GM19023 (cell line): ENCODE measurements around the gene CIC.
"Not testable (repeated sequence)": the region's sequence is repeated elsewhere in the genome, so short reads cannot be mapped to it uniquely, and the experiment has no call there.

Experiments
- ATAC-seq: cut with Tn5 transposase; IDR thresholded peaks from one replicate; pipeline ENCODE4 v1.9.1; 2021; ENCODE audit warnings: mild to moderate bottlenecking, moderate library complexity; ENCODE audit not compliant: unreplicated experiment

Gene CIC

DNA sequence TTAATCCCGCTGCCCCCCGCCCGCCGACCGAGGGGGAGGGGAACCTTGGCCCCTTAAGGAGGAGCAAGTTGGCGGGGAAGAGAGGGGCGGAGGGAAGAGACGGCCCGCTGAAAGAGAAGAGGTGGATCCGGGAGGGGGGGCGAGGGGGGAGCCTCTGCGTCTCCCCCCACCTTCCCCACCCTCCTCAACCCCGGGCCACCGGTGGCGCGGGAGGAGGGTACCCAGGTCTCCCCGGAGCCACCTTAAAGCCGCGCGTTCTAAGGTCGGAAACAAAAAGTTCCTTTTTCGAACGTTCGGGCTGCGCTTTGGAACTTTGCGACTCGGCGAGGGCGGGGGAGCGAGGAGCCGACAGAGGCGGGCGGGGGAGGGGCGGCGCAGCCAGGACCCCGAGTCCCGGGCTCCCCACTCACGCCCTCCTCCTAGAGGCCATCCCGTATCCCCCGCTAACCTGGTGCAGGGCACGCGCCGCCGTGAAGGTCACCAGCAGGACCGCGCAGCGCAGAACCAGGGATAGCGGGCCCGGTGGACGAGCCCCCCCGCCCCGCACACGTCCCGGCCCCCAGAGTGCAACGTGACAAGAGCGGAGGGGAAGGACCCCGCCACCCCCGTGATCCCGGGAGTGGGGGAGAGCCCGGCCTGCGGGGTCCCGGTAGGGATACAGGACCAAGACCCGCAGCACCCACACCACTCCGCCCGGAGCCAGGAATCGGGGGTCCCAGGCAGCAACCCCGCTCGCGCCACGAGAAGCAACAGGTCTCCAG is 14.8 kb upstream of the CIC start:
- ATAC-seq = peak; percentile 37

DNA sequence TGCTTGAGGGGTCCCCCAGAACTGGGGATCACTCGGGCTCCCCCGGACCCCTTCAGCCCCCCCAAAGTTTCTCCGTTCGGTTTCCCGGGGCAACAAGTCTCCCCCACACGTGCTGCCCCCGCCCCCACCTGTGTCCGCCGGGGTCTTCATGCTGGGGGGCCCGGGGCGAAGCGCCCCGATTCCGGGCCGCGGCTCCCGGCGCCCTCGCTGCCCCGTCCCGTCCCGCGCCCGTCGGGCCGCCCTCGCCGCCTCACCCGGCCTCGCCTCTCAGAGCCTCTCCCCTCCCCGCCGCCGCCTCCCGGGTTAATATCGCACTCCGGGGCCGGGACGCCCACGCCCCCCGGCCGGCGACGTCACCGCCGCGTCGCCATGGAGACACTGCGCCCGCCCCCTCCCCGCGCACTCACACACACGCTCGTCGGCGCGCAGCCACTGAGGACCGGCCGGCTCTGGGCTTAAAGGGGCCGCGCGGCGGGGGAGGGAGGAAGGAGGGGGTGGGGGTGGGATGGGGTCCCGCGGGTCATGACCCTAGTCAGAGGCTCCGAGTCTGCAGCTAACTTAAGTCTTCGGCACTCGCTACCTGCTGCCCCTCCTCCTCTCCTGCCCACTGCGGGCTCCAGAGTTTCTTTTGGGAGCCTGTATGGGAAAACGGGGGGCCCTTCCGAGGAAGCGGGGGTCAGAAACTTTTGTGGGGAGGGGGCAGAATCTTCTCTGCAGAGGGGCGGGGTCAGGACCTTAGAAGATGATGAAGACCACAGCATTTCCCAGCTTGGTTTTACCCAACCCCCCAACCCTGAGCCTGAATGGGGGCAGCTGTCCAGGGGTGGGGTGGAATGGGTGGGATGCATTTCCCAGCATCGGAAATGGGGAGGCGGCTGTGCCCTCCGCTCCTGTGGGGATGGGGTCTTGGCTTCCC is 13.9 kb upstream of the CIC start, which contains the start of gene ERF:
TSS of gene ERF (minus strand) at position 279 of the 916 bp plus-strand sequence. CDS start at position 150, 129 bp downstream.
- peak; percentile 58 for ATAC-seq

DNA sequence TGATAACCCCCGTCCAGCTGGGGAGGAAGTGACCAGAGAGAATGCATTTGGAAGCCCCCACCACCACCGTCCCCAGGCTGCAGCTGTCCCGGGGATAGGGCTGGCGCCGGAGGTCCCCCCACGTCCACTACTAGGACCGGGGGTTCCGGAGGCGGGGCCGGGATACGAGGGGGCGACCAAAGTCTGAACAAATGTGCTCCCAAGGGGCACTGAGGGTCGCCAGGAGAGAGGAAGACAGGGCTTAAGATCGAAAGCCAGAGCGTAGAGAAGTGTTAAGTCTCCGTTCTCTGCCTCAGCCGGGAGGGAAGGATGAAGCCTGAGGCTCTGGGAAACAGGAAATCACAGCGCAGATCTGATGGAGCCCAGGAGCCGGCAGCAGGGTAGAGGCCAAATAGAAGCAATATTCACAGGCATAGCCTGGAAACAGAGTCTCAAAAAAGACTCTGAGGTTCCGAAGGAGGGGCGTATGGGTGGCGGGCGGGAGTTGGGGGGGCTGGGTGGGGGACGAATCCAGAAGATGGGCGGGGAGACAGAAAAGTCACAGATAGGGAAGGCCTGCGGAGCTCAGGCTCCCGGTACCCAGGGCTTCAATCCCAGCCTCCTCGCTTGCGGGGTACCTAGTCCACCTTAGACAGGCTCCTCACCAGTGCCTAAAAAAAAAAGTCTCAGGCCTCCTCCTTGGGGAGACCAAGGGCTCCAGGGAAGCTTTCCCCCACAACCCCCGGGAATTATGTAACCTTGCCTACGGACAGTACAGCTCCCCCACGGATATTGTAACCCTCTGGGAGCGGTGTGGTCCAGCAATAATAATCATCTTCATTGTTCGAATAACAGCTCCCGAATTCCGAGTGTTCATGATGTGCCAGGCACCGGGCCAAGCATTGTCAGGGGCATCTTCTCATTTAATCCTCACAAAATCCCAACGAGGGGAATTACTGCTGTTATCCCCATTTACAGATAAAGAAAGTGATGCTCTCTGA is 13.0 kb upstream of the CIC start:
- ATAC-seq = no peak

DNA sequence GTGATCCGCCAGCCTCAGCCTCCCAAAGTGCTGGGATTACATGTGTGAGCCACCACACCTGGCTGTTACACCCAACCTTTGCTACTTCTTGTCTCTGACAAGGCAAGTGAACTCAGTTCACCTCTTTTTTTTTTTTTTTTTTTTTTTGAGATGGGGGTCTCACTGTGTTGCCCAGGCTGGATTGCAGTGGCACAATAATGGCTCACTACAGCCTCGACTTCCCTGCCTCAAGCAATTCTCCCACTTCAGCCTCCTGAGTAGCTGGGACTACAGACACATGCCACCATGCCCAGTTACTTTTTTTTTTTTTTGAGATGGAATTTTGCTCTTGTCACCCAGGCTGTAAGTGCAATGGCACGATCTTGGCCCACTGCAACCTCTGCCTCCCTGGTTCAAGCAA is 11.2 kb upstream of the CIC start:
- not testable (repeated sequence) for ATAC-seq

DNA sequence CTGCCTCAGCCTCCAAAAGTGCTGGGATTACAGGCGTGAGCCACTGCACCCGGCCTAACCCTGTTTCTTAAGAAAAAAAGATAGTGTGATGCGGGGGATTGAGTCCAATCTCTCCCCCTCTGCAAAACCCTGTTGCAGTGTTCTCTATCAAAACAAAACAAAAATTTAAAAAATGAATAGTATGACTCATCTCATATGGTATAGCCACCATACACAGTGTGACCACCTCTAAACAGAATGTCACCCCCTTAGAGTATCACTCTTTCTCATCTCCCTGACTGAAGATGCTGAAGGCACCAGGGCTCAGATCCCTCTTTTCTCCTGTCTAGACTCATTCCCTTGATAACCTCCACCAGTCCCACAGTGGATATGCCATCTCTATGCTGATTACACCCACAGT is 7.3 kb upstream of the CIC start:
- no peak for ATAC-seq

DNA sequence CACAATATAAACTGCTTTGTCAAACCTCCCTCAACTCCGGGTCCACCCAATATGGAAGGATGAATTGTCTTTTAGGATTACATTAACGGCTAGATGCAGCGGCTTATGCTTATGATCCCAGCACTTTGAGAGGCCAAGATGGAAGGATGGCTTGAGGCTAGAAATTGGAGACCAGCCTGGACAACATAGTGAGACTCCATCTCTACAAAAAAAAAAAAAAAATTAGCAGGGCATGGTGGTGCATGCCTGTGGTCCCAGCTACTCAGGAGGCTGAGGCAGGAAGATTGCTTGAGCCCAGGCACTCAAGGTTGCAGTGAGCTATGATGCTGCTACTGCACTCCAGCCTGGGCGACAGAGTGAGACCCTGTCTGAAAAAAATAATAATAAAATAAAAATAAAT is 2.9 kb upstream of the CIC start:
- ATAC-seq = not testable (repeated sequence)

DNA sequence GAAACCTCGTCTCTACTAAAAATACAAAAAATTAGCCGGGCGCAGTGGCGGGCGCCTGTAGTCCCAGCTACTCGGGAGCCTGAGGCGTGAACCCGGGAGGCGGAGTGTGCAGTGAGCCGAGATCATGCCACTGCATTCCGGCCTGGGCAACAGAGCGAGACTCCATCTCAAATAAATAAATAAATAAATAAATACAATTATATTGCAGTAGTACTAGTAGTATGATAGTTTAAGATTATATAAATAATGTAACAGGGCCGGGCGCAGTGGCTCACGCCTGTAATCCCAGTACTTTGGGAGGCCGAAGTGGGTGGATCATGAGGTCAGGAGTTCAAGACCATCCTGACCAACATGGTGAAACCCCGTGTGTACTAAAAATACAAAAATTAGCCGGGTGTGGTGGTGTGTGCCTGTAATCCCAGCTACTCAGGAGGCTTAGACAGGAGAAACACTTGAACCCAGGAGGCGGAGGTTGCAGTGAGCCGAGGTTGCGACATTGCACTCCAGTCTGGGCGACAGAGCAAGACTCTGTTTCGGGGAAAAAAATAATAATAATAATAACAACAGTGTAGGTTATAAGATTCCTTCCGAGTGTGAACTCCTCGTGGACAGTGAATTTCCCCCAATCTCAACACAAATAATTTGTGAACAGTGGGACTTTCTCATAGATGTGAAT is 2.0 kb upstream of the CIC start:
- ATAC-seq = not testable (repeated sequence)

DNA sequence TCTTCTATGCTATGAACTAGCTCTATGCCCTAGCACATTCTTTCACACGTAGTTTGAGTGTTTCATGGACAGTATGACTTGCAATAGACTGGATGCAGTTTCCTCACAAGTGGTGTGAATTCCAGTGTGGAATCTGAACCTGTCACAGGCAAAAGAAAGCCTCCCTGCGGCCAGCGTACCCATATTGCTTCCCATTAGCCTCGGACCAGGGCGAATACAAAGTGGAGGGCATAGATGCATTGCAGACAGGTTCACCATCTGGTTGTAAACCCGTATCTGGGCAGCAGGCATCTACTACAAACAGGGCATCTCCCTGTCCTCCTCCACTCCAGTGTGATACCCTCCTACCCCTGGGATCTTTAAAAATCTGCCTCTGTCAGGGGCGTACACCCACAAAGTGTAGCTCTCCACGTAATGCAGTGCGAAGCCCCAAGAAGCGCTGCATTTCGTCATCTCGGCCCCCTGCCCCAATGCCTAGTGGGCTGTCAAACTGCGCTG is 1.4 kb upstream of the CIC start:
- ATAC-seq = no peak

DNA sequence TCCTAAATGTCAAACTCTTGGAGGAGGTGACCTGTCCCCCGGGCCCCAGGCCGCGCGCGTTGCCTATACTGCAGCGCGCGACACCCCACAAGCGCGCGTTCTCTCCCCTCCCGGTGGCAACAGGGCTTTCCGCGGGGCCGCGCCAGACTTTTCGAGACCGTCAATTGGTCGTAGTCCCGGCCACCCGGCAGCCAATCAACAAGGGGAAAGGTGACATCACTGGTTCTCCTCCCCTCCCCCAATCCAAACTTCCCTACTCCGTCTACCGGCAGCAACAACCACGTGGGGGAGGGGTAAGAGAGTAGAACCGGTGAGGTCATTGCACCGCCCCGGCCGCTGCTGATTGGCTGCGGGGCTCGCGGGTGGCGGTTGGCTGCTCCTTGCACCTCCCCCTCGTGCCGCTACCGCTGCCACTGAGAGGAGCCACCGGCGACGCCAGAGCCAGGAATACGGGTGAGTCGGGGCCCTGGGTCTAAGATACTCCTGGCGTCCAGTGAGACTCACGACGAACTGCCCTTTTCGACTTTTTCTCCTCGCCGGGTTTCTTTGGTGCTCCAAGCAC is 829 bp upstream of the CIC start:
- peak; percentile 60 for ATAC-seq

DNA sequence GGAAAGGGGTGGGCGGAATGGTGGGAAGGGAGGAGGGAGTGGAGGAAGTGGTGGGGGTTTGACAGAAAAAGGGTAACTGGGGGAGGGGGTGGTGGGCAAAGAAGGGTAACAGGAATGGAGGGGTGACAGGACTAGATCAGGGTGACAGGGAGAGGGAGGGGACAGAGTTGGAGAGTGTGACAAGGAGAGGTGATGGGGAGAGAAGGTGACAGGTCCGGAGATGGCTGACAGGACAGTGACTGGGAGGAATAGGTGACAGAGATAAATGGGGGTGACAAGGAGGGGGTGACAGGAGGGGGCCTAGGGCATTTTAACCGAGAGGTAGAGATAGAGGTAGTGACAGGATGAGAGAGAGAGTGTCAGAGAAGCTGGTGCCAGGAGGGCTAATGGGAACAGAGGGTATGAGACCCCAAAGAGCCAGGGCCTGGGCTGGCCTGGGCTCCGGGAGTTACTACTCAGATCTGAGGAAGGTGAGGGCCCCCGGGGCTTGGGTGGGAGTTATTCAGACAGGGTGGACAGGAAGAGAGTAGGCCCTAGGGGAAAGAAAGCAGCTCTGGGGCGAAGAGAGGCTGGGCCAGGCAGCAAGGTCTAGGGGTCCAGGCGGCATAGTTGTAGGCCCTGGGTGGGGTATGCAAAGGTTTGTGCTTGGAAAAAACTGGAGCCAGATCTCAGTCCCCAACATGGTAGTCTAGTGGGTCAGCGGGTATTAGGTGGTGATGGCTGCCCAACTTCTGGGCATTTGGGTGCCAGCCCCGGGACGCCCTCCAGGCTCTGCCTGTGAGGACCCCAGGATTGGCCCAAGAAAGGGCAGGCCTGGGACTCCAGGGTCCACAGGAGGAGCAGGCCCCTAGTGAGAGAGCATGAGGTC is 660 bp downstream of the CIC start:
- ATAC-seq = no peak

DNA sequence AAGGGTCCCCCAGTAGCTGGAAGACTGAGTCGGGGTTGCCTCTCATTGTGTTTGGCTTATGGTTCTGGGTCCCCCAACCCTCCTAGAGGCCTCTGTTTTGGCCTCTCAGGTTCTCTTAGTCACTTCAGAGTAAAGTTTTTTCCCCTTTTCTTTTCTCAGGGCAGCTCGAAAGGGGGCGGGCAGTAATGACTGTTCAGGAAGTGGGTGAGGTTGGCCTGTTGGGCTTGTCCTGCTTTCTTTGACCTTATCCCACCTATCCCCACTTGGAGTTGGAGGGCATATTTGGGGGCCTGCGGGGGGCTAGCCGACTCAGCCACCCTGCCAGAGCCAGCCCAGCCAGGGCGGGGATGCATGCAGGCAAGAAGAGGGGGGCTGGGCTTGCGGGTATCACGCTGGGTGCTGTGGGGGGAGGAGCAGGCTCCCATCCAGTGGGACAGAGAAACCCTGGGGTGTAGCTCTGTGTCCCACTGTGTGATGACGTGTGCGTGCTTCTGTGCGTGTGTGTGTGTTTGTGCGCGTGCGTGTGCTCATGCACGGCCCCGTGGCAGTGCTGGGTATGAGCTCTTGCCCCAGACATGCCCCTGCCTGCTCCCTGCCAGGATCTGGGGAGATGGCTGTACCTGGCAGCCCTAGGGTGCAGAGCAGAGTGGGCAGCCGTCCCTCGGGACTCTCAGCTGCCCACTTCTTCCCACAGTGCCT is 1.4 kb downstream of the CIC start:
- no peak for ATAC-seq

DNA sequence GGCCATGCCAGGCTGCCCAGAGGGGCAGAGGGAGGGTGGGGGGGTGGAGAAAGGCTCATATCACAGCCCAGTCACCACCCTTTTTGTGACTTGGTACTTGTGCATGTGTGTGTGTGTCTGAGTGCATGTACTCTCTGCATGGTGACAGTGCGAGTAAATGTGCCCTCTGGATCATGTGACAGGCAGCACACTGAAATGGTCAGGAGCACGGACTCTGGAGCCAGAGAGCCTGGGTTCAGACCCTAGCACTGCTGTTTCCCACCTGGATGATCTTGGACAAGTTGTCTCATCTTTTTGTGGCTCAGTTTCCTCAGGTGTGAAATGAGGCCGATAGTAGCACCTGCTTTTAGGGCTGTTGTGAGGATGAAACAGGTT is 2.0 kb downstream of the CIC start:
- ATAC-seq = no peak

DNA sequence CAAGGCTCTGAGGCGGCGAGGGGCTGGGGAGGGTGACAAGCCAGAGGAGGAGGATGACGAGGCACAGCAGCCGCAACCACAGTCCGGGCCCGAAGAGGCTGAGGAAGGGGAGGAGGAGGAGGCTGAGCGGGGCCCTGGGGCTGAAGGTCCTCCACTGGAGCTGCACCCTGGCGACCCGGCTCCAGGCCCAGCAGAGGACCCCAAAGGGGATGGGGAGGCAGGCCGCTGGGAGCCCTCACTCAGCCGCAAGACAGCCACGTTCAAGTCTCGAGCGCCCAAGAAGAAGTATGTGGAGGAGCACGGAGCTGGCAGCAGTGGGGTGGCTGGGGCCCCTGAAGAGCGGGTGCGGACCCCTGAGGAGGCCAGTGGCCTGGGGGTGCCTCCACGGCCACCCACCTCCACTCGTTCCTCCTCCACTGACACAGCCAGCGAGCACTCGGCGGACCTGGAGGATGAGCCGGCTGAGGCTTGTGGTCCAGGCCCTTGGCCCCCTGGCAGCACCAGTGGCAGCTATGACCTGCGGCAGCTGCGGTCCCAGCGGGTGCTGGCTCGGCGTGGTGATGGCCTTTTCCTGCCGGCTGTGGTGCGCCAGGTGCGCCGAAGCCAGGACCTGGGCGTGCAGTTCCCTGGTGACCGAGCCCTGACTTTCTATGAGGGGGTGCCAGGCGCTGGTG is 2.9 kb downstream of the CIC start:
- no peak for ATAC-seq

DNA sequence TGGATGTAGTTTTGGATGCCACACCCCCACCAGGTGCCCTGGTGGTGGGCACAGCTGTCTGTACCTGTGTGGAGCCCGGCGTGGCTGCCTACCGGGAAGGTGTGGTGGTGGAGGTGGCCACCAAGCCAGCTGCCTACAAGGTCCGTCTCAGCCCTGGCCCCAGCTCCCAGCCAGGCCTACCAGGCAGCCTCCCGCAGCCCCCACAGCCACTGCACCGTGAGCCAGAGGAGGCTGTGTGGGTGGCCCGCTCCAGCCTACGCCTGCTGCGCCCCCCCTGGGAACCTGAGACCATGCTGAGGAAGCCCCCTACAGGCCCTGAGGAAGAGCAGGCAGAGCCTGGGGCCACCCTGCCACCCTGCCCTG is 3.5 kb downstream of the CIC start:
- no peak for ATAC-seq

DNA sequence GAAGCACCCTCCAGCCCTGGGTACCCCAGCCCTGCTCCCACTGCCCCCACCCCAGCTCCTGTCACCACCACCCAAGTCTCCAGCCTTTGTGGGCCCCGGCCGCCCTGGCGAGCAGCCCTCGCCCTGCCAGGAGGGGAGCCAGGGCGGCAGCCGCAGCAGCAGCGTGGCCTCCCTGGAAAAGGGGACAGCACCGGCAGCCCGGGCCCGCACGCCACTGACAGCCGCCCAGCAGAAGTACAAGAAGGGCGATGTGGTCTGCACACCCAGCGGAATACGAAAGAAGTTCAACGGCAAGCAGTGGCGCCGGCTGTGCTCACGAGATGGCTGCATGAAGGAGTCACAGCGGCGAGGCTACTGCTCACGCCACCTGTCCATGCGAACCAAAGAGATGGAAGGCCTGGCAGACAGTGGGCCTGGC is 3.9 kb downstream of the CIC start:
- no peak for ATAC-seq

DNA sequence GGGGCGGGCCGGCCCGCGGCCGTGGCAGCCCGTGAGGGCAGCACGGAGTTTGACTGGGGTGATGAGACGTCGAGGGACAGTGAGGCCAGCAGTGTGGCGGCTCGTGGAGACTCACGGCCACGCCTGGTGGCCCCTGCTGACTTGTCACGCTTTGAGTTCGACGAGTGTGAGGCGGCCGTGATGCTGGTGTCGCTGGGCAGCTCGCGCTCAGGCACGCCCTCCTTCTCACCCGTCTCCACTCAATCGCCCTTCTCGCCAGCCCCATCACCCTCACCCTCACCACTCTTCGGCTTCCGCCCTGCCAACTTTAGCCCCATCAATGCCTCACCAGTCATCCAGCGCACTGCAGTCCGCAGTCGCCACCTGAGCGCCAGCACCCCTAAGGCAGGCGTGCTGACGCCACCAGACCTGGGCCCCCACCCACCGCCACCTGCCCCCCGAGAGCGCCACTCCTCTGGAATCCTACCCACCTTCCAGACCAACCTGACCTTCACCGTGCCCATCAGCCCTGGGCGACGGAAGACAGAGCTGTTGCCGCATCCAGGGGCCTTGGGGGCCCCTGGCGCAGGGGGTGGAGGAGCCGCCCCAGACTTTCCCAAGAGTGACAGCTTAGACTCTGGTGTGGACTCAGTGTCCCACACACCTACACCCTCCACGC is 4.5 kb downstream of the CIC start:
- no peak for ATAC-seq

DNA sequence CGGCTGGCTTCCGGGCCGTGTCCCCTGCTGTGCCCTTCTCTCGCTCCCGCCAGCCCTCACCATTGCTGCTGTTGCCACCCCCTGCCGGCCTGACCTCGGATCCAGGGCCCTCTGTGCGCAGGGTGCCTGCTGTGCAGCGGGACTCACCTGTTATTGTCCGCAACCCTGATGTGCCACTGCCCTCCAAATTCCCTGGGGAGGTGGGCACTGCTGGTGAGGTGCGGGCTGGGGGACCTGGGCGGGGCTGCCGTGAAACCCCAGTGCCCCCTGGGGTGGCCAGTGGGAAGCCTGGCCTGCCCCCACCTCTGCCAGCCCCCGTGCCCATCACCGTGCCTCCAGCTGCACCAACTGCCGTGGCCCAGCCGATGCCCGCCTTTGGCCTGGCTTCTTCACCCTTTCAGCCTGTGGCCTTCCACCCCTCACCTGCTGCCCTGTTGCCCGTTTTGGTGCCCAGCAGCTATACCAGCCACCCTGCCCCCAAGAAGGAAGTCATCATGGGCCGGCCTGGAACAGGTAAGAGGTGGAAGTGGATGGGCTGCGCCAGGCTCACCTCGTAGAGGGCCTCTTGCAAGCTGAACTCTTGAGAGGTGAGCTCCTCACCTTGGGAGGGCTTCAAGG is 5.1 kb downstream of the CIC start:
- ATAC-seq = no peak
